Measurements from ENCODE around the gene NT5DC3. TPM values are rescaled to one million over a fixed set of nuclear protein-coding genes. Genes with fewer than 3 reads are reported as not detected.

The NT5DC3 gene
- total RNA-seq, 1 donor from 2014 or later = 6.6 TPM

- no peak overlapping the region for H3K4me3 ChIP-seq
- no peaks in the 10 kb centered on the region for H3K27me3 ChIP-seq
- H3K36me3 ChIP-seq = no peaks in the 10 kb centered on the region
- no peak for TF ChIP-seq CTCF (IDR thresholded peaks at IDR 0.05)
- intact Hi-C loops (cut with DNase I) = no loop called here
- no peaks in the 10 kb centered on the region for H3K9me3 ChIP-seq
- H3K4me1 ChIP-seq = no peaks in the 10 kb centered on the region
- H3K27ac ChIP-seq = no peak overlapping the region
- DNase-seq (ENCODE audit: low spot score in 2 of 2) = no peak
Observed at GRCh38 chr12:103737881-103738280, 103.2 kb downstream of the NT5DC3 start.

DNA sequence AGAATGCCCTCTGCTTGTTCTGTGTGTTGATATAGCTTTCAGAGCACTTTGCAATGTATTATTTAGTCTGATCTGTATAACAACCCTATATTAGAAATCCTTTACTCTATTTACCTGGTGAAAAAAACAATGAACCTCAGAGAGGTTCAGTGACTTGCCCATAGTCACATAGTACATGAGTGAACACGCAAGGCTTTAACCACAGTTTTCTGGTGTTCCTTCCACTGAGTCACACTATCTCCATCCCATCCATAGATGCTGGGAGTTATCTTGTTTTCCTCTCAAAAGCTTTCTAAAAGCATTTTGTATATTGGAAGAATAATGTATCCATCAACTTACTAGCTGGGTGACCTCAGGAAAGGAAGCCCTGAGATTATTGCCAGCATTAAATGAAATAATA is 104.5 kb downstream of the NT5DC3 start:
- H3K4me1 ChIP-seq = no peaks in the 10 kb centered on the region
- intact Hi-C loops (cut with DNase I) = no loop called here

DNA sequence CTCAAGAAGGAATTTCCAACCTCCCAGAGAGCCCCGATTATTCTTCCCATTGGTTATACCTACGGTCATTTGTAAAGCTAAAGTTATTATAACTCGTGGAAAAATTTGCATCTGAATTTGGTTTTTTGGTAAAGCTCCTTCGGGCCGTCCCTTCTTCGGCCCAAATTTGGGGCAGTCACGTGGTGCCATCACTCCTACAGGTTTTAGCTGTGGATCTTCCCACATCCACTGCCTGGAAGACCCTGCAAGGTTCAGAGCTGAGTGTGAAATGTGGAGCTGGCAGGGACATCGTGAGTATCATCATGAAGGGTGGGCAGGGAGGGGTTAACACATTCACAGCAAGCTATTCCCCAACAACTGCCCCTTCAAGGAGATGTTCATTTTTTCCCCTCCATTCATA is 105.7 kb downstream of the NT5DC3 start:
- Histone ChIP-seq H3K4me3 (no peak overlapping the region), H3K9me3 (peaks cover 0 to 5% of the 10 kb centered on the region in 2 donors), H3K36me3 (no peaks in the 10 kb centered on the region), H3K27me3 (no peaks in the 10 kb centered on the region), H3K4me1 (no peaks in the 10 kb centered on the region), H3K27ac (no peak overlapping the region)
- TF ChIP-seq CTCF (IDR thresholded peaks at IDR 0.05) = no peak
- DNase-seq (ENCODE audit: low spot score in 2 of 2) = no peak
- intact Hi-C loops (cut with DNase I) = no loop called here

More for the DNA sequence above, 104.5 kb downstream of the NT5DC3 start:
- Histone ChIP-seq H3K9me3 (no peaks in the 10 kb centered on the region), H3K36me3 (no peaks in the 10 kb centered on the region), H3K4me3 (no peak overlapping the region), H3K27me3 (no peaks in the 10 kb centered on the region), H3K27ac (no peak overlapping the region)
- TF ChIP-seq CTCF (IDR thresholded peaks at IDR 0.05) = no peak
- DNase-seq (ENCODE audit: low spot score in 2 of 2) = no peak

DNA sequence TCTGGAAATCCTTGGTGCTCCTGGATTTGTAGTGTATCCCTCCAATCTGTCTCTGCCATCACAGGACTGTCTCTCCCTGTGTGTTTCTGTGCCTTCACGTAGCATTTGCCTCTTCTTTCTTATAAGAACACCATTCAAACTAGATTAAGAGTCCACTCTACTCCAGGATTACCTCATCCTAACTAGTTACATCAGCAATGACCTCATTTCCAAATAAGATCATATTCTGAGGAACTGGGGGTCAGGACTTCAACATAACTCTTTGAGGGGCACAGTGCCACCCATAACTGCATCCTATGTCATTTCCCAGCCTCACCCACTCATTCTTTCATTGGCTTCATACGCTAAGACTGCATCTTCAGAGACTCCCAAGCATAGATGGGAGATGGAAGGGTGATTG is 106.2 kb downstream of the NT5DC3 start:
- H3K4me3 ChIP-seq = no peak overlapping the region
- no peaks in the 10 kb centered on the region for H3K27me3 ChIP-seq
- no peaks in the 10 kb centered on the region for H3K36me3 ChIP-seq
- H3K27ac ChIP-seq = no peak overlapping the region
- no peaks in the 10 kb centered on the region for H3K4me1 ChIP-seq
- H3K9me3 ChIP-seq = peaks cover 0 to 5% of the 10 kb centered on the region in 2 donors
- no peak for DNase-seq (ENCODE audit: low spot score in 2 of 2)
- intact Hi-C loops (cut with DNase I) = no loop called here
- no peak for TF ChIP-seq CTCF (IDR thresholded peaks at IDR 0.05)

- no peak for TF ChIP-seq CTCF (IDR thresholded peaks at IDR 0.05)
- Histone ChIP-seq H3K9me3 (peaks cover 0 to 5% of the 10 kb centered on the region in 2 donors), H3K4me3 (no peak overlapping the region), H3K27me3 (no peaks in the 10 kb centered on the region), H3K27ac (no peak overlapping the region), H3K36me3 (no peaks in the 10 kb centered on the region), H3K4me1 (no peaks in the 10 kb centered on the region)
- intact Hi-C loops (cut with DNase I) = no loop called here
- DNase-seq (ENCODE audit: low spot score in 2 of 2) = no peak
Observed at GRCh38 chr12:103731539-103731938, 109.5 kb downstream of the NT5DC3 start.

- H3K4me3 ChIP-seq = no peak overlapping the region
- H3K27ac ChIP-seq = no peak overlapping the region
- H3K9me3 ChIP-seq = peaks cover 0 to 5% of the 10 kb centered on the region in 2 donors
- no peaks in the 10 kb centered on the region for H3K4me1 ChIP-seq
- intact Hi-C loops (cut with DNase I) = no loop called here
- H3K27me3 ChIP-seq = no peaks in the 10 kb centered on the region
- no peak for TF ChIP-seq CTCF (IDR thresholded peaks at IDR 0.05)
- no peaks in the 10 kb centered on the region for H3K36me3 ChIP-seq
- no peak for DNase-seq (ENCODE audit: low spot score in 2 of 2)
Observed at GRCh38 chr12:103729499-103729898, 111.5 kb downstream of the NT5DC3 start.

Data from ascending aorta (tissue), 2 donors.